ENCODE results near the gene SERP2.

Gene SERP2

GRCh38 chr13:44347949-44348348 is 25.7 kb upstream of the SERP2 start:
- CTCF ChIA-PET, result interaction anchor here (0.6 kb wide), 2 partner anchors 9 to 391 kb away, joined by 3 to 4 read pairs; no protein-coding TSS in a partner anchor
- Mint-ChIP-seq H3K9me3 (no peaks in the 10 kb centered on the region), H3K4me1 (peaks cover 4% of the 10 kb centered on the region), H3K27ac (no peak overlapping the region), H3K27me3 (no peaks in the 10 kb centered on the region), H3K4me3 (no peak overlapping the region), H3K36me3 (no peaks in the 10 kb centered on the region)
- no peak for DNase-seq

- Mint-ChIP-seq H3K4me1 (peaks cover 4% of the 10 kb centered on the region), H3K4me3 (no peak overlapping the region), H3K9me3 (no peaks in the 10 kb centered on the region), H3K27me3 (peaks cover 6% of the 10 kb centered on the region), H3K27ac (no peak overlapping the region), H3K36me3 (no peaks in the 10 kb centered on the region)
- DNase-seq, result no peak
- CTCF ChIA-PET, result no interaction called here
These were observed 22.7 kb upstream of the SERP2 start for GRCh38 chr13:44350775-44351504.

GRCh38 chr13:44351505-44351854 is 22.1 kb upstream of the SERP2 start:
- CTCF ChIA-PET, result no interaction called here
- no peaks in the 10 kb centered on the region for H3K36me3 Mint-ChIP-seq
- H3K4me1 Mint-ChIP-seq, result peaks cover 4% of the 10 kb centered on the region
- H3K27me3 Mint-ChIP-seq, result peaks cover 6% of the 10 kb centered on the region
- no peak for DNase-seq
- H3K9me3 Mint-ChIP-seq, result no peaks in the 10 kb centered on the region
- no peak overlapping the region for H3K27ac Mint-ChIP-seq
- no peak overlapping the region for H3K4me3 Mint-ChIP-seq

GRCh38 chr13:44352202-44352601 is 21.4 kb upstream of the SERP2 start:
- Mint-ChIP-seq H3K36me3 (no peaks in the 10 kb centered on the region), H3K9me3 (no peaks in the 10 kb centered on the region), H3K27ac (no peak overlapping the region), H3K4me3 (no peak overlapping the region), H3K27me3 (peaks cover 6% of the 10 kb centered on the region), H3K4me1 (peaks cover 4% of the 10 kb centered on the region)
- no peak for DNase-seq
- CTCF ChIA-PET, result no interaction called here

DNA sequence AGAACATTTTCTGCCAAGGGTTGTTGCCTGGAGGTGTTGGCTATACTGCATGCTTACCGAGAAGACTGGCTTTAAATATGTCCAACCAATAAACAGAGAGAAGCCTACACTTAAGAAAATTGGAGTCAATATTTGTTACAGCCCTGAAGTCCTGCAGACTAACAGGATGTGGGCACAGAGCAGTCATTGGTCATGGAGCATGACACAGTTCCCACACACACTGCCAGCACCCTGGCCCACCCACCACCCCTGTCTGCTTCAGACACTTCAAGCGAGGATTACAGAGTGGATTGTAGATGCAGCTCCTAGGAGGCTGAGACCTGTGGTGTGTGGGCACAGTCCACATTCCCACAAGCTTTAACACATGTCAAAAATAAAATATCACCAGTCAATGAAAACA is 21.0 kb upstream of the SERP2 start:
- Mint-ChIP-seq H3K4me3 (no peak overlapping the region), H3K9me3 (no peaks in the 10 kb centered on the region), H3K4me1 (peaks cover 4% of the 10 kb centered on the region), H3K36me3 (no peaks in the 10 kb centered on the region), H3K27me3 (peaks cover 6% of the 10 kb centered on the region), H3K27ac (no peak overlapping the region)
- no peak for DNase-seq
- CTCF ChIA-PET, result no interaction called here

DNA sequence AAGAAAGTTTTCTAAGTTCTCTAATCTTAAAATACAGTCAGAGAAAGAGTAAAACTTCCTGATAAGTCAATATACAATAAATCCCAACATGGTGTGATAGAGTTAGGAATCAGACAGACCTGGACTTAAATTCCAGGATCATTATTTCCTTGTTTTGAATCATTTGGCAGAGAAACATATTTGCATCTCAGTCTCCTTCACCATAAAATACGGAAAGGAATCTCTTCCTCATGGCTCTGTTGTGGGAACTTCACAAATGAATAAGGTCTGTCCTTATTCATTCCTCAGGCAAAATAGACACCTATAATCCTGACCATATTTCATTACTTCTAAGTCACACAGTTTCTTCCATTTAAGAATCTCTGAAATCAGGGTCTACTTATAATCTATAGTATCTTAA is 19.3 kb upstream of the SERP2 start:
- Mint-ChIP-seq H3K27me3 (peaks cover 11% of the 10 kb centered on the region), H3K36me3 (no peaks in the 10 kb centered on the region), H3K4me1 (peaks cover 4% of the 10 kb centered on the region), H3K27ac (no peak overlapping the region), H3K9me3 (no peaks in the 10 kb centered on the region), H3K4me3 (no peak overlapping the region)
- DNase-seq, result no peak
- CTCF ChIA-PET, result no interaction called here

DNA sequence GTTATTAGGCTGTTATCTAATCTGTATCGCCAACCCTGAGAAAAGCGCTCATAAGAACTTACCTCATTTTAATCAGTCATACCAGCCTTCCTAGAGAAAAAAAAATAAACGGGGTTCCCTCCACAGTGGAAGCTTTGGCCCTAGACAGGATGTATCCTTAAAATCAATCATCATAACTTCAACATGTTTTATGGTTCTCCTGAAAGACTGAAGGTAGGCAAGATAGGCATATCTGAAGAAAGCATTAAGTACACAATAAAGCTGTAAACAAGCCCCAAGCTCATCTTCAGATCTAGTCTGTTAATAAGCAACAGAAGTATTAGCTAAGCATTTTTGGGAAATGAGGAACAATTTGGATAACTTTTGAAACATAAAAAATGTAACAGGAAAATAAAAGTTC is 18.7 kb upstream of the SERP2 start:
- H3K4me3 Mint-ChIP-seq, result no peak overlapping the region
- H3K27ac Mint-ChIP-seq, result no peak overlapping the region
- CTCF ChIA-PET, result no interaction called here

GRCh38 chr13:44355621-44356020 is 18.0 kb upstream of the SERP2 start:
- peaks cover 11% of the 10 kb centered on the region for H3K27me3 Mint-ChIP-seq
- no peaks in the 10 kb centered on the region for H3K9me3 Mint-ChIP-seq
- DNase-seq, result no peak
- H3K4me1 Mint-ChIP-seq, result peaks cover 4% of the 10 kb centered on the region
- CTCF ChIA-PET, result no interaction called here
- no peak overlapping the region for H3K27ac Mint-ChIP-seq
- no peaks in the 10 kb centered on the region for H3K36me3 Mint-ChIP-seq
- H3K4me3 Mint-ChIP-seq, result no peak overlapping the region

More for the DNA sequence above, 18.7 kb upstream of the SERP2 start:
- peaks cover 4% of the 10 kb centered on the region for H3K4me1 Mint-ChIP-seq
- H3K9me3 Mint-ChIP-seq, result no peaks in the 10 kb centered on the region
- no peak for DNase-seq
- no peaks in the 10 kb centered on the region for H3K36me3 Mint-ChIP-seq
- peaks cover 11% of the 10 kb centered on the region for H3K27me3 Mint-ChIP-seq

DNA sequence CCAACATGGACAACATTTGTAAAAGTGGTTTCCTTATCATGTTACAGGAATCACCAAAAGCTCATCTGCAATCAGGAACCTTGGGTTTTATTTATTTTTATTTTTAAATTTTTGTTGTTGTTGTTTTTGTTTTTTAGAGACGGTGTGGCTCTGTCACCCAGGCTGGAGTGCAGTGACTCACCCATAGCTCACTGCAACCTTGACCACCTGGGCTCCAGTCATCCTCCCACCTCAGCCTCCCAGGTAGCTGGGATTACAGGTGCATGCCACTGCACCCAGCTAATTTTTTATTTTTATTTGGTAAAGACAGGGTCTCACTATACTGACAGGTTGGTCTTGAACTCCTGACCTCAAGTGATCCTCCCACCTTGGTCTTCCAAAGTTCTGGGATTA is 13.6 kb upstream of the SERP2 start:
- CTCF ChIA-PET, result no interaction called here
- H3K36me3 Mint-ChIP-seq, result no peaks in the 10 kb centered on the region
- H3K9me3 Mint-ChIP-seq, result no peaks in the 10 kb centered on the region
- no peak for DNase-seq
- H3K27me3 Mint-ChIP-seq, result peaks cover 5% of the 10 kb centered on the region
- H3K27ac Mint-ChIP-seq, result no peak overlapping the region
- no peaks in the 10 kb centered on the region for H3K4me1 Mint-ChIP-seq
- no peak overlapping the region for H3K4me3 Mint-ChIP-seq

DNA sequence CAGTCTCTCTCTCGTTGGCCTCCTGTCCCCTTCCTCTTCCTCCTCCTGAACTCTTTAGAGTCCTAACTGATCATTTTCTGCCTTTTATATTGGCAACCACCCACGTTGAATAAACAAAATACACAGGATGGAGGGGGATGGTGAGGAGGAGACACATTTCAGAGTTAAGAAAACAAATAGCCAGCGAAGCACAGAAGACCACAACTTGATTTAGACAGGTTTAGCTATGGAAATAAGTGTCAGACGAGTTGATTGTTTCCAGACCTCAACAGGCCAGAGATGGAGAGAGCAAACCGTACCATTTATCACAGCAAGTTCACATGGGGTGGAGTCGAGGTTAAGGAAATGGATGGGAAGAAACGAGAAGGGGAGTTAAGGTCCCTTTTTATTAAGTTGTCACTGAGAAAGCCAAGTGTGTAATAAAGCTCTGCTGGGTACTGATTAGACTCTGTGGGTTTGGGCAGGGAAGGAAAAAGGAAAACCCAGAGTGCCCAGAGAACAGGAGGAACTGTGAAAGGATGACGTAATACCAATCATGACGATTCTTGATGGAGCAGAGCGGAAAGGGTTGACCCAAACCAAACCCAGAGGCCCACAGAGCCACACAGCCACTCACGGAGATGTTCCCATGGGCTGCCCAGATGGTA is 11.1 kb upstream of the SERP2 start:
- H3K9me3 Mint-ChIP-seq, result no peaks in the 10 kb centered on the region
- no peak overlapping the region for H3K27ac Mint-ChIP-seq
- no peaks in the 10 kb centered on the region for H3K36me3 Mint-ChIP-seq
- no peak for DNase-seq
- H3K27me3 Mint-ChIP-seq, result peaks cover 5% of the 10 kb centered on the region
- CTCF ChIA-PET, result no interaction called here
- H3K4me1 Mint-ChIP-seq, result no peaks in the 10 kb centered on the region
- no peak overlapping the region for H3K4me3 Mint-ChIP-seq

GRCh38 chr13:44363631-44364344 is 9.8 kb upstream of the SERP2 start:
- no peaks in the 10 kb centered on the region for H3K36me3 Mint-ChIP-seq
- CTCF ChIA-PET, result no interaction called here
- no peaks in the 10 kb centered on the region for H3K9me3 Mint-ChIP-seq
- H3K4me1 Mint-ChIP-seq, result no peaks in the 10 kb centered on the region
- peaks cover under 1% of the 10 kb centered on the region for H3K27me3 Mint-ChIP-seq
- no peak overlapping the region for H3K4me3 Mint-ChIP-seq
- no peak for DNase-seq
- H3K27ac Mint-ChIP-seq, result no peak overlapping the region

- Mint-ChIP-seq H3K9me3 (no peaks in the 10 kb centered on the region), H3K4me3 (no peak overlapping the region), H3K27ac (no peak overlapping the region), H3K36me3 (no peaks in the 10 kb centered on the region), H3K27me3 (no peaks in the 10 kb centered on the region), H3K4me1 (no peaks in the 10 kb centered on the region)
- CTCF ChIA-PET, result no interaction called here
- DNase-seq, result no peak
These were observed 9.2 kb upstream of the SERP2 start for GRCh38 chr13:44364345-44365000.

- no peaks in the 10 kb centered on the region for H3K27me3 Mint-ChIP-seq
- no peaks in the 10 kb centered on the region for H3K36me3 Mint-ChIP-seq
- CTCF ChIA-PET, result no interaction called here
- H3K27ac Mint-ChIP-seq, result no peak overlapping the region
- H3K9me3 Mint-ChIP-seq, result no peaks in the 10 kb centered on the region
- H3K4me3 Mint-ChIP-seq, result no peak overlapping the region
- H3K4me1 Mint-ChIP-seq, result no peaks in the 10 kb centered on the region
- no peak for DNase-seq
These were observed 8.6 kb upstream of the SERP2 start for GRCh38 chr13:44365008-44365407.

DNA sequence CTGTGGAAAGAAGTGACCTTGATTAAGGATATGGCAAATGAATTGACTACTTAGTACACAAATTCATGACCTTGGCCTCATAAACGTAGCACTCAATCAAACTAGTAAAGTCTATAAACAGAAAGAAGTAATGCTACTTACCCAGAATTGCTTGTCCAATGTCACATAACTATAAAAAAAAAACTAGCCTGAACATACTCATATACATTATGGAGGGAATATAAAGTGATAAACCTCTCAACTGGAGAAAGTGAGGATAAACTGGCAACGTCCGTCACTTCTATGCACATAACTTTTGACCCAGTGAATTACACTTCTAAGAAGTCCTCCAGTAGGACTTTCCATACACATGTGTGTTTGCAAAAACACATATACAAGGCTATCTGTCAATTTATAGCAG is 7.7 kb upstream of the SERP2 start:
- Mint-ChIP-seq H3K4me1 (no peaks in the 10 kb centered on the region), H3K4me3 (no peak overlapping the region), H3K27ac (no peak overlapping the region), H3K9me3 (no peaks in the 10 kb centered on the region), H3K27me3 (peaks cover 3% of the 10 kb centered on the region), H3K36me3 (no peaks in the 10 kb centered on the region)
- CTCF ChIA-PET, result no interaction called here
- DNase-seq, result no peak
